KOPT-K1 (cell line): ENCODE data around the gene GNG3.
A peak's percentile ranks its signal among the peaks of the same experiment; 100 is the strongest.

ENCODE experiments used
- H3K27ac ChIP-seq: fragments of 200-600 bp; sonication (generic); 2 replicates; pipeline ENCODE4 v1.5.1; 2016; ENCODE audit warnings: antibody characterized with exemption, mild to moderate bottlenecking, low read depth, low read length; ENCODE audit not compliant: poor library complexity, severe bottlenecking
- H3K36me3 ChIP-seq: fragments of 200-600 bp; sonication (generic); 2 replicates; pipeline ENCODE4 v1.5.1; 2017; ENCODE audit warnings: antibody characterized with exemption, mild to moderate bottlenecking, low read length, moderate library complexity; ENCODE audit not compliant: insufficient read depth
- H3K9me3 ChIP-seq: fragments of 200-600 bp; sonication (generic); 2 replicates; pipeline ENCODE4 v1.5.1; 2017; ENCODE audit warnings: antibody characterized with exemption, low read length, mild to moderate bottlenecking; ENCODE audit not compliant: insufficient read depth, poor library complexity, severe bottlenecking

GNG3 gene

GRCh38 chr11:62705880-62706849 is 1.3 kb upstream of the GNG3 start:
- H3K36me3 ChIP-seq, result peaks cover 18% of the 10 kb centered on the region
- H3K27ac ChIP-seq, result peak overlapping the region; percentile 90
- no peaks in the 10 kb centered on the region for H3K9me3 ChIP-seq

DNA sequence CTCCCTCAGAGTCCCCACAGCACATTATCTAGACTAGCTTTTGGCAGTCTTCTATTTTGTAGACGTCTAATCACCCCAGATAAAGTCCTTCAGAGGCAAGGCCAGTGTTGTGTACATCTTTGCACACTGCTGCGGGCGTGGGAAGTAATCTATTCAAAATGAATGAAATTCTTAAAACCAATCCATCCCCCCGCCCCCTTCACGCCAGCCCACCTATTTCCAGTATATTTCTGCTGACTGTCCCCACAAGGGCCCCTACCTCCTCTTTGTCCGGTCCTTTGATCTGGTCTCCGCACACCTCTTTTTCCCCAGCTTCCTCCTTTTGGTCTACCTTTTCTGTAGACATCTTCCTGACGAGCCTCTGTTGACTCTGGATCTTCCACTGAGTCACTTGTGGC is 627 bp upstream of the GNG3 start:
- Histone ChIP-seq H3K9me3 (no peaks in the 10 kb centered on the region), H3K27ac (no peak overlapping the region), H3K36me3 (peaks cover 18% of the 10 kb centered on the region)

GRCh38 chr11:62708392-62708791 is 916 bp downstream of the GNG3 start:
- Histone ChIP-seq H3K27ac (peak overlapping the region; percentile 96), H3K9me3 (no peaks in the 10 kb centered on the region), H3K36me3 (peaks cover 33% of the 10 kb centered on the region)

DNA sequence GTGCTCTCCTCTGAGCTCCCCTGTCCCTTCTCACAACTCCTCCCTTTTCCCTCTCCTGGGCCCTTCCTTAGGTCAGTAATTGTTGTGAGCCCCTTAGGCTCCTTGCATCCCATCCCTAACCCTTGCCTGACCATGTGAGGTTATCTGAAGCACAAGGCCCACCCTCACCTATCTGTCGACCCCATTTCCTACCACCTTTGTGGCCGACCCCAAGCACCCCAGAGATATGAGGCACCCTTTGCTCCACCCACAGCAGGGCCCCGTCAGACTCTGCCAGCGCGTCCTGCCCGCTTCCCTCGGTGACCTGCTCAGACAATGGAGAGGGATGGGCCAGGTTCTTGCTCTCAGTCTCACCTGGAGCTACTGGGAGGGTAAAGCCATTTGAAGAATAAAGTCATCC is 1.3 kb downstream of the GNG3 start:
- H3K9me3 ChIP-seq, result no peaks in the 10 kb centered on the region
- peak overlapping the region; percentile 96 for H3K27ac ChIP-seq
- peaks cover 37% of the 10 kb centered on the region for H3K36me3 ChIP-seq

- Histone ChIP-seq H3K36me3 (peaks cover 43% of the 10 kb centered on the region), H3K9me3 (no peaks in the 10 kb centered on the region), H3K27ac (peak overlapping the region; percentile 96)
Measured at GRCh38 chr11:62709247-62710000, 1.9 kb downstream of the GNG3 start.

- Histone ChIP-seq H3K9me3 (no peaks in the 10 kb centered on the region), H3K36me3 (peaks cover 49% of the 10 kb centered on the region), H3K27ac (peak overlapping the region; percentile 96)
Measured at GRCh38 chr11:62710001-62710345, 2.5 kb downstream of the GNG3 start.

GRCh38 chr11:62712276-62712812 is 4.9 kb downstream of the GNG3 start:
- Histone ChIP-seq H3K36me3 (peaks cover 73% of the 10 kb centered on the region), H3K9me3 (no peaks in the 10 kb centered on the region), H3K27ac (no peak overlapping the region)

- Histone ChIP-seq H3K36me3 (peaks cover 78% of the 10 kb centered on the region), H3K9me3 (no peaks in the 10 kb centered on the region), H3K27ac (no peak overlapping the region)
Measured at GRCh38 chr11:62712861-62713260, 5.4 kb downstream of the GNG3 start.

DNA sequence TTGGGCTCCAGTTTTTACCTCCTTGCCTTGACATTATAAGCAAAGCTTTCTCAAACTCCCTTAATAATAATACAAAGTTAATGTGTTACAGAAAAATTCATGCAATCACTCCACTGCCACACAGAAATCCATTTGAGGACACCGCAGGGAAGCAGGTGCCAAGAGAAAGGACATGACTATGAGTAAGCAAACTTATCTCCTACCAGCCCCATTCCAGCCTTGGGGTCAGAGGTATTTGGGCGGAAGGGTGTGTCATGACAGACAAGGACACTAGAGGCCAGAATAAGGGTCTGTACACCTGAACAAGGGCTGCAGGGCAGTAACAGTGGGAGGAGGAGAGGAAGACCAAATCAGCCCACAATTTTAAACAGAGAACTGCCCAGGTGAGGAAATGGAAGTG is 5.9 kb downstream of the GNG3 start:
- no peak overlapping the region for H3K27ac ChIP-seq
- no peaks in the 10 kb centered on the region for H3K9me3 ChIP-seq
- peaks cover 83% of the 10 kb centered on the region for H3K36me3 ChIP-seq

DNA sequence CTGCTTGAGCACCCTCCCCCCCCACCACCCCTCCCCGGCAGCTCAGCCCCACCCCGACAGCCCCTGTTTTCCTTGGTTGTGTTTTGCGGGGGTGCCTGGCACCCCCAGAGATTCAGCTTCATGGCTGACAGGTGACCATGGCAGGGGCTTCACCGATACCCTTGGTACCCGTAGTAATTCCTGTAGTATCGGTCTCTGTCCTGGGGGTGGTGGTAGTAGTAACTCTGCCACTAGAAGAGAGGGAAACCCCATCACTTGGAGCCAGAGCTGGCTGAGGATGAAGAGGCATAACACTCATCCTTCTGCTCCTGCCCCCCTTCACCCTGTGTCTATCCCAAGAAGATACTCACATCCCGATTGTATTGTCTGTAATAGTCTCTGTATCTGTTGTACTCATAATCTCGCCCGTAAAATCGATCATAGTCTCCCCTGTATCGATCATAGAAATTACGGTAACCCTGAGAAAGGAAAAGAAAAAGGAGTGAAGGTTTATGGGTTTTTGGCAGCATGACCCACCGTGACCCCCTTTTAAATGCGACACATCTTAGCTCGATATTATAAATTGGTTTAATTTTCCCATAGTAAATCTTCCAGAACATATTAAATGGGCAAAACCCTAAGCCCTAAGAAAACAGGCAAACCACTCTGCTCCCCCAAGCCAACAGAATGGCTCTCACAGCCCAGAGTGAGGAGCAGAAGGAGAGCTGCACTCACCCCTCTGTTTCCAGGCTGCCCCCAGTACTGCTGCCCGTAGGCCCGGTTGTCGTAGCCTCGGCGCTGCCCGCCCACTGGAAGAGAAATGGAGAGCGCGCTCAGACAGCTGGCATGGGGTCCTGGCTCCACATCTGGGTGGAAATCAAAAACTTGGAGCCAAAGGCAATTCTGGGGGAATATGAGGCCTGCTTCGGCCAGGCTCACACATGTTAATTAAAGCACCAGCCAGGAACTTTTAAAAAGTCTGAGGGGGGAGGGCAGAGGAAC is 8.0 kb downstream of the GNG3 start:
- Histone ChIP-seq H3K9me3 (no peaks in the 10 kb centered on the region), H3K36me3 (peaks cover 99% of the 10 kb centered on the region), H3K27ac (no peak overlapping the region)

DNA sequence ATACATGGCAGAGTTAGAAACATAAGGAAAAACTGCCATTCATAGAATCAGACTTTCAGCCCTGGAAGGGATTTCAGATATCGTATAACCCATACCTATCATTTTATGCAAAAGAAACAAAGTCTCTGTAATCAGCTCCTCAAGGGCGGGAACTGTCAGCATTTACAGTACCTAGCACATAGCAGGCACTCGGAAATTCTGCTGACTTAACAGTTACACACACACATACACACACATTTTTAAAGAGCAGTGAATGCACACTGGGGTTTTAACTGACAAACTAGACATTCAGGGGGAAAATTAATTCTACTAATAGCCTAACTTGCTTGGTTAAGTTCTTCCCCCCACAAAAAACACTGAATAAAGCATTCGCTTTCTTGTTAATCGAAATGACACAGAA is 8.7 kb downstream of the GNG3 start:
- no peak overlapping the region for H3K27ac ChIP-seq

DNA sequence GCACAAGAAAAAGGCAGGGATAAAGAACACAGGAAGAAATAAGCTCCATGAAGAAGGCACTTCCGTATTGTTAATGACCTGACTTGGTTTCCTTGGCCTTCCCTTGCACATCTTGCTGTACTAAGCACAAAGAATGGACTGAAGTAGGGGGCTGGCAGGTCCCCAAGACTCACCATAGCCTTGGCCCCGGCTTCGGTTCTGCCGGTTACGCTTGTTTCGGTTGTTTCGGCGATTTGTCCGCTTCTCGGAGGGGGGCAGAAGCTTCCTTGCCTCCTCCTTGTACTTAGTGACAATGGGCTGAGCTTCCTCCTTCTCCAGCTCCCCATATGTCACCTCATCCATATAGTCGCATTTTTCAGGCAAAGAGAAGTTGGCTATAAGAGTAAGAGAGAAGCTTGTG is 9.3 kb downstream of the GNG3 start:
- Histone ChIP-seq H3K27ac (no peak overlapping the region), H3K36me3 (peaks cover 99% of the 10 kb centered on the region)

More for the DNA sequence above, 8.7 kb downstream of the GNG3 start:
- Histone ChIP-seq H3K36me3 (peaks cover 99% of the 10 kb centered on the region), H3K9me3 (no peaks in the 10 kb centered on the region)

DNA sequence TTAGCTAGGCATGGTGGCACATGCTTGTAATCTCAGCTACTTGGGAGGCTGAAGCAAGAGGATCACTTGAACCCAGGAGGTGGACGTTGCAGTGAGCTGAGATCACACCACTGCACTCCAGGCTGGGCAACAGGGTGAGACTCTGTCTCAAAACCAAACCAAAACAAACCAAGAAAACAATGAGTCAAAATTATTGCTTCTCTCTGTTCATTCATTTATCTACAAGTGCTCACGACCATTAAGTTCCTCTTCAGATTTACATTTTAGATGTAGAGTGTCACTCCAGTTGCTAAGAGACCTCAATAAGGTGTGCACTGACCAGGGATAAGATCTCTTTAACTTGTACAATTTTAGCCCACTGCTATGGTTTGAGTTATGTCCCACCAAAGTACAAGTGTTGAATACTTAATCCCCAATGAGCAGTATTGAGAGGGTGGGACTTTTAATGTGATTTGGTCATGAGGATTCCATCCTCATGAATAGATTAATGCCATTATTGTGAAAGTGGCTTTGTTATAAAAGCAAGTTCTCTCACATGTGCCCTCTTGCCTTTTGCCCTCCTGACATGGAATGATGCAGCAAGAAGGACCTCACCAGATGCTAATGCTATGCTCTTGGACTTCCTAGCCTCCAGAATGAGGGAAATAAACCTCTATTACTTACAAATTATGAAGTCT is 12.0 kb downstream of the GNG3 start:
- H3K36me3 ChIP-seq, result peaks cover 100% of the 10 kb centered on the region
- H3K27ac ChIP-seq, result no peak overlapping the region

More for the DNA sequence above, 9.3 kb downstream of the GNG3 start:
- H3K9me3 ChIP-seq, result no peaks in the 10 kb centered on the region

GRCh38 chr11:62721994-62722393 is 14.5 kb downstream of the GNG3 start:
- Histone ChIP-seq H3K9me3 (no peaks in the 10 kb centered on the region), H3K36me3 (peaks cover 96% of the 10 kb centered on the region), H3K27ac (no peak overlapping the region)

More for the DNA sequence above, 12.0 kb downstream of the GNG3 start:
- H3K9me3 ChIP-seq, result no peaks in the 10 kb centered on the region
